ENCODE results near the gene CDO1. TPM values are rescaled to one million over a fixed set of nuclear protein-coding genes. Genes with fewer than 3 reads are reported as not detected.

CDO1 gene
- total RNA-seq = 10 to 100 TPM in 1 of 2 donors, 1 to 10 TPM in 1; 7.6 to 11.7 TPM
- 31.2 TPM for polyA plus RNA-seq (2013, experiment 1 of 2)
- 26.9 TPM for polyA plus RNA-seq (2013, experiment 2 of 2)
- long read RNA-seq, experiment 1, transcript CDO1-201 (5 exons, 1,860 nt) = major isoform, 9 of 11 reads
- long read RNA-seq, experiment 1, partial matches to known transcripts = 1 of 11 reads
- long read RNA-seq, experiment 1, other reads (novel, unspliced or antisense) = 1 of 11 reads
- long read RNA-seq, experiment 2, transcript CDO1-201 (5 exons, 1,860 nt) = major isoform, 8 of 14 reads
- long read RNA-seq, experiment 2, partial matches to known transcripts = 0 of 14 reads
- long read RNA-seq, experiment 2, other reads (novel, unspliced or antisense) = 6 of 14 reads
- long read RNA-seq, experiment 3, transcript CDO1-201 (5 exons, 1,860 nt) = major isoform, 7 of 9 reads
- long read RNA-seq, experiment 3, partial matches to known transcripts = 0 of 9 reads
- long read RNA-seq, experiment 3, other reads (novel, unspliced or antisense) = 2 of 9 reads
- long read RNA-seq, experiment 4, transcript CDO1-201 (5 exons, 1,860 nt) = major isoform, 48 of 54 reads
- long read RNA-seq, experiment 4, partial matches to known transcripts = 0 of 54 reads
- long read RNA-seq, experiment 4, other reads (novel, unspliced or antisense) = 6 of 54 reads

DNA sequence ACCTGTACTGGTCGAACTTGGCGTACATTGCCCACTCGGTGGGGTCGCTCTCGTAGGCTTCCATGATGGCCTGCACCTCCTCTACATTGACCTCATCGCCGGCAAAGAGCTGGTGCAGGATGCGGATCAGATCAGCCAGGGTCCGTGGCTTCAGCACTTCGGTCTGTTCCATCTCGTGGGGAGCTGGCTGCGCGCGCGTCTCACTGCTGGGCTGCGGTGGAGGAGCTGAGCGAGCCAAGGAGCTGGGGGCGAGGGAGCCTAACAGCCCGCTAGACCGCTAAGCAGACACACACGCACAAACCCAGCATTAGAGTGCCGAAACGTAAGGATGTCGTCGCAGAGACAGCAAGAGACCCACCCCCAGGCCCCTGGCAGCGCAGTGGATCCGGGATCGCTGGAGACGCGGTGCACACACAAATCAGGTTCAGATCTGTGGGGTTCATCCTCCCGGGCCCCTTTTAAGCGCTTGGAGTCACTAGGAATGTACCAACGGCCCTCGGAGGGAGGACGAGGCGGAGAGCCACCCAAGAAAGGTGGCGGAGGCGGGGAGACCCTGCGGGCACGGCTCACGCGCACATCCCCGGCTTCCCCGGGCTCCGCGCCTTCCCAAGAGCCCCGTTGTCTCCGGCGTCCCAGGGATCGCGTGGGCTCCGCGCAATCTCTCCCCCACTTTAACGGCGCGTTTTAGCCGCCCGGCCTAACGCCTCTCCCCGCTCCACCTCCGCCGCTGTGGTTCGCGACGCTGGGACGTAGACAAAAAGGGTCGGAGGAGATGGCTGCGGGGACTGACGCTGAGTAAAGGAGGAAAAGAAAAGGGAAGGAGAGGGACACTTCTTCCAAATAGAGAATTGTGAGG, at the start of gene CDO1:
Gene CDO1, minus strand, starts transcription at position 434 of the 856 bp plus-strand sequence. Its CDS starts 262 bp downstream, at position 172.
- H3K27ac ChIP-seq (ENCODE audit: low read depth, low read length) = peak within 1 kb of the TSS; percentile 95
- WGBS, 2 experiments (ENCODE audit: insufficient coverage in 1 of 2, insufficient read length in 1 of 2) = 0 to 1% methylated on average over 28 to 69 of the region's 69 CpGs
- peaks cover 7% of the 10 kb centered on the region for H3K4me1 Mint-ChIP-seq

GRCh38 chr5:115859378-115859777, 42.9 kb upstream of the CDO1 start:
- TF ChIP-seq, protein P1, sequence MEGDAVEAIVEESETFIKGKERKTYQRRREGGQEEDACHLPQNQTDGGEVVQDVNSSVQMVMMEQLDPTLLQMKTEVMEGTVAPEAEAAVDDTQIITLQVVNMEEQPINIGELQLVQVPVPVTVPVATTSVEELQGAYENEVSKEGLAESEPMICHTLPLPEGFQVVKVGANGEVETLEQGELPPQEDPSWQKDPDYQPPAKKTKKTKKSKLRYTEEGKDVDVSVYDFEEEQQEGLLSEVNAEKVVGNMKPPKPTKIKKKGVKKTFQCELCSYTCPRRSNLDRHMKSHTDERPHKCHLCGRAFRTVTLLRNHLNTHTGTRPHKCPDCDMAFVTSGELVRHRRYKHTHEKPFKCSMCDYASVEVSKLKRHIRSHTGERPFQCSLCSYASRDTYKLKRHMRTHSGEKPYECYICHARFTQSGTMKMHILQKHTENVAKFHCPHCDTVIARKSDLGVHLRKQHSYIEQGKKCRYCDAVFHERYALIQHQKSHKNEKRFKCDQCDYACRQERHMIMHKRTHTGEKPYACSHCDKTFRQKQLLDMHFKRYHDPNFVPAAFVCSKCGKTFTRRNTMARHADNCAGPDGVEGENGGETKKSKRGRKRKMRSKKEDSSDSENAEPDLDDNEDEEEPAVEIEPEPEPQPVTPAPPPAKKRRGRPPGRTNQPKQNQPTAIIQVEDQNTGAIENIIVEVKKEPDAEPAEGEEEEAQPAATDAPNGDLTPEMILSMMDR (conservative IDR thresholded peaks at IDR 0.05) = no peak
- Histone ChIP-seq H3K4me3 (ENCODE audit: low read length) (no peak overlapping the region), H3K9ac (ENCODE audit: extremely low read depth, low read length, poor library complexity, severe bottlenecking) (no peak overlapping the region), H3K9me3 (ENCODE audit: control insufficient read depth, low read length) (peaks cover under 1% of the 10 kb centered on the region), H3K36me3 (ENCODE audit: control insufficient read depth, insufficient read depth, low read length) (no peaks in the 10 kb centered on the region), H3K27ac (ENCODE audit: low read depth, low read length) (no peak overlapping the region), H3K4me1 (ENCODE audit: control insufficient read depth, insufficient read depth, low read length) (peaks cover 4% of the 10 kb centered on the region), H3K27me3 (ENCODE audit: control insufficient read depth, insufficient read depth, low read length, poor library complexity, severe bottlenecking) (no peaks in the 10 kb centered on the region)
- peaks cover under 1% of the 10 kb centered on the region for H3K9me3 Mint-ChIP-seq
- no peak for DNase-seq
- peaks cover 7% of the 10 kb centered on the region for H3K4me1 Mint-ChIP-seq
- peaks cover 2% of the 10 kb centered on the region for H3K36me3 Mint-ChIP-seq (ENCODE audit: low read depth)
- no peaks in the 10 kb centered on the region for H3K27me3 Mint-ChIP-seq (ENCODE audit: insufficient read depth)
- H3K4me3 Mint-ChIP-seq = no peak overlapping the region
- no peak overlapping the region for H3K27ac Mint-ChIP-seq

More for the DNA sequence above, at the start of gene CDO1:
- Mint-ChIP-seq H3K36me3 (ENCODE audit: low read depth) (no peaks in the 10 kb centered on the region), H3K9me3 (no peaks in the 10 kb centered on the region), H3K27ac (peak within 1 kb of the TSS; percentile 88), H3K27me3 (ENCODE audit: insufficient read depth) (peaks cover 37% of the 10 kb centered on the region), H3K4me3 (peak within 1 kb of the TSS; percentile 81)
- peaks cover 47% of the 10 kb centered on the region for H3K27me3 ChIP-seq (ENCODE audit: control insufficient read depth, insufficient read depth, low read length, poor library complexity, severe bottlenecking)
- peak; percentile 86 for DNase-seq
- peak within 1 kb of the TSS; percentile 93 for H3K4me3 ChIP-seq (ENCODE audit: low read length)
- H3K4me1 ChIP-seq (ENCODE audit: control insufficient read depth, insufficient read depth, low read length) = no peaks in the 10 kb centered on the region
- no peaks in the 10 kb centered on the region for H3K36me3 ChIP-seq (ENCODE audit: control insufficient read depth, insufficient read depth, low read length)
- TF ChIP-seq, protein P1 (conservative IDR thresholded peaks at IDR 0.05) = no peak
- peak within 1 kb of the TSS; percentile 58 for H3K9ac ChIP-seq (ENCODE audit: extremely low read depth, low read length, poor library complexity, severe bottlenecking)
- no peaks in the 10 kb centered on the region for H3K9me3 ChIP-seq (ENCODE audit: control insufficient read depth, low read length)

DNA sequence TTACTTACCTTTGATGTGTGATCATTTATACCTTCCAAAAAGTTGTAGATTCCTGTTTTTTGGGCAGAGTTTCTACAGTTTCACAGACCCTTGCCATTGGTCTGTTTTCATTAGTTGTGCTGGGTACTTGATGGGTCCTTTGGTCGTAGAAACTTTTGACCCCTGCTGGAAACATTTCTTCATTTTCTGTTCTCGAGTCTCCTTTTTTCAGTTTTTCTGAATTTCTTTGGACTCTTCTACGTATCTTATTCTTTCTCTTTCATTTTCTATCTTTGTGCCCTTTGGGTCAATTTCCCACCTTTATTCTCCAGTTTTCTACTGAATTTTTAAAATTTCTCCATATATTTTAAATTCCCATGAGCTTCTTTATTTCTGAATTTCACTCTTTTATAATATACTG, 41.9 kb upstream of the CDO1 start:
- Histone ChIP-seq H3K4me3 (ENCODE audit: low read length) (no peak overlapping the region), H3K4me1 (ENCODE audit: control insufficient read depth, insufficient read depth, low read length) (no peaks in the 10 kb centered on the region), H3K27me3 (ENCODE audit: control insufficient read depth, insufficient read depth, low read length, poor library complexity, severe bottlenecking) (no peaks in the 10 kb centered on the region), H3K36me3 (ENCODE audit: control insufficient read depth, insufficient read depth, low read length) (no peaks in the 10 kb centered on the region), H3K9ac (ENCODE audit: extremely low read depth, low read length, poor library complexity, severe bottlenecking) (no peak overlapping the region), H3K27ac (ENCODE audit: low read depth, low read length) (no peak overlapping the region), H3K9me3 (ENCODE audit: control insufficient read depth, low read length) (peaks cover 10% of the 10 kb centered on the region)
- Mint-ChIP-seq H3K27ac (peak overlapping the region; percentile 45), H3K4me1 (peaks cover 7% of the 10 kb centered on the region), H3K36me3 (ENCODE audit: low read depth) (peaks cover 8% of the 10 kb centered on the region), H3K27me3 (ENCODE audit: insufficient read depth) (no peaks in the 10 kb centered on the region), H3K4me3 (no peak overlapping the region), H3K9me3 (peaks cover 10% of the 10 kb centered on the region)
- WGBS, 2 experiments (ENCODE audit: insufficient coverage in 1 of 2, insufficient read length in 1 of 2) = 91 to 95% methylated on average over 2 to 3 of the region's 3 CpGs
- no peak for DNase-seq
- TF ChIP-seq, protein P1 (conservative IDR thresholded peaks at IDR 0.05) = no peak
